Stimulated activated CD4-positive, alpha-beta T cell treated with anti-CD3 and anti-CD28 coated beads, Interleukin-4, amount 100 ng/mL, for 24 hours (primary cell): ENCODE results near the gene LSMEM2.
"Not testable (repeated sequence)": the region's sequence is repeated elsewhere in the genome, so short reads cannot be mapped to it uniquely, and the experiment has no call there.

Source experiments
- DNase-seq: peaks from one replicate; pipeline ENCODE4 v3.0.0-alpha.2; 2020

Gene LSMEM2

GRCh38 chr3:50266017-50266416, 12.9 kb upstream of the LSMEM2 start:
- no peak for DNase-seq

DNA sequence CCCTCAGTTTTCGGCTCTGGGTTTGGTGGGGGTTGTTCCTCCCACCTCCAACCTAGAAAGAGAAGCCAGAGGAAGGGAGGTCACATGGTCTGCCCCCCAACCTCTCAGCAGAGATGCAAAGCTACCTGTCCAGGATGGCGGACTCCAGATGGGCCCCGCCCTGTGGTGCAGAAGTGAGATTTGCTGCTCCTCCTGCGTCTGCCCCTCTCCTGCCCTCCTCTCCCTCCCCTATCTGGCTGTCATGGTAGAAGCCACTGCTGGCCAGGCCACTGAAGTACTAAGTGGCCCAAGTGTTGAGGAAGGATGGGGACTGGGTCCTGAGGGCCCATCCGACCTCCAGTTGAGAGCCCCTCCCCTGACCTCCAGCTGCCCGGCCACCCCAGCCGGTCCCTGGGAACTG, 12.1 kb upstream of the LSMEM2 start:
- no peak for DNase-seq

GRCh38 chr3:50267280-50267913, 11.5 kb upstream of the LSMEM2 start:
- DNase-seq, result no peak

DNA sequence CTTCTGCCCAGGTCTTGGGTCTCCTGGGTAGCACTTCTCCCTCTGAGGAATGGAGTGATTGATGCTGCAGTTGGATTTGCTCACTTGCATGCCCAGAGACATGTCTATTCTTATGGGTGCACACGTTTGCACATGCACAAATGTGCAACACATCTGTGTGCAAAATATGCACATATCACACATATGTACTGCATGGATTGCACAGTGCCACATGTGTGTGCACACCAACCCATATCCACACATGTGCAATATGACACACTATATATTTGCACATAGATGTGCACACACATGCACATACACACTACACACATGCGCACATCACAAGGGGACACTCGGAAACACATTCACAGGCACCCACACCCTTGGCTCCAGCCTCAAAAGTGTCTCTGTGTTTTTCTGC, 10.6 kb upstream of the LSMEM2 start:
- no peak for DNase-seq

DNA sequence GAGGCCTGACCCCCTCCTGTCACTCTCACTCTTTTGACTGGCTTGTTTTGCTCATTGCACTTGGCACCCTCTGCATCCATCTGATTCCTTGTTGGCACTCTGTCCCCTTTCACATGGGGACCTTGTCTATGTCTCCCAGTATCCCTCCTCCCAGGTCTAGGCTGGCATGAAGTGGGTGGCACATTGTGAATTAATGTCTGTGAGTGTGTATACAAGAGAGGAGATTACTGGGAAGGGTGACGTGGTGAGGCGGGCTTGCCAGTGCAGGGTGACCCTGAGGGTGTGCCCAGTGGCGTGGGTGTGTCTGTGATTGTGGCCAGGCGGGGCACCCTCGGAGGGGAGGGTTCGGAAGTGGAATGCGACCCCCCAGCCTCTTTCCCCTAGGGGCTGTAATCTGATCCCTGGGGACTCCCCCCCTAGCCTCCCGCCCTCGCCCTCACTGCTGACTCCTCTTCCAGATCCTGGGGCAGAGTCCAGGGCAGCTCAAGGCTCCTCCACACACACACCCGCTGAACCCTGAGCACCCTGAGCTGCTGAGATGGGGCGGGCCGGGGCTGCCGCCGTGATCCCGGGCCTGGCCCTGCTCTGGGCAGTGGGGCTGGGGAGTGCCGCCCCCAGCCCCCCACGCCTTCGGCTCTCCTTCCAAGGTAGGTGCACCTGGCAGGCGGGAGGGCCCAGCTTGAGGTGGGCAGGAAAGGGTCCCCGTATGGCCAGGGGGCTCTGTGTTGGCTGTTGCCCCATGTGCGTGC, 10.0 kb upstream of the LSMEM2 start, which contains the start of gene SEMA3B:
Gene SEMA3B (plus strand): TSS at position 445 of the 749 bp plus-strand sequence. CDS start 94 bp downstream, at position 539.
- DNase-seq, result no peak

- no peak for DNase-seq
These were observed 9.4 kb upstream of the LSMEM2 start for GRCh38 chr3:50269460-50269859.

- DNase-seq, result no peak
These were observed 8.9 kb upstream of the LSMEM2 start for GRCh38 chr3:50269977-50270413.

DNA sequence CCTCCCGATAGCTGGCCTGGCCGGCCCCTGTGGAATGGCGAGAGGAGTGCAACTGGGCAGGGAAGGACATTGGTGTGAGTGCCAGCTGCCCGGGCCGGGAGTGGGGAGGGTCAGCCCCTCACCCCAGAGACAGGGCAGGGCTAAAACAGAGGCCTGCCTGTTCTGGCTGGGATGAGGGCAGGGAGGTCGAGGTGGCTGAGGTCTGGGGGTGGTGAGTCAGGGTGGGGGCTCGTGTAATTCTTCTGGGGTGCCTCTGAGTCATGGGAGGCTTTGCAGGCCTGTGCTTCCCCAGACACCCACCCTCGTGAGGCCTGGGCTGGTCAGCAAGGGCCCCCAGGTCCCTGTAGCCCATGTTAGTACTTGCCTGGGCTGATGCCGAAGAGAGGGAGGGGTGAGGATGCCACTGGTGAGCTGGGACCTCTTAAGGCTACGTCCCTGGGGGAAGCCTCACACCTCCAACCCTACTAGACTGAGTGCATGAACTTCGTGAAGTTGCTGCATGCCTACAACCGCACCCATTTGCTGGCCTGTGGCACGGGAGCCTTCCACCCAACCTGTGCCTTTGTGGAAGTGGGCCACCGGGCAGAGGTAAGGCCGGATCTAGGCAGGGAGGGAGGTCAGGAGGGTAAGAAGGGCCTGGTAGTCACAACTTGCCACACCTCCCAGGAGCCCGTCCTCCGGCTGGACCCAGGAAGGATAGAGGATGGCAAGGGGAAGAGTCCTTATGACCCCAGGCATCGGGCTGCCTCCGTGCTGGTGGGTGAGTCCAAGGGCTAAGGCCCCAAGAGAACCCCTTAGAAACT, 8.3 kb upstream of the LSMEM2 start:
- DNase-seq, result no peak

- DNase-seq, result no peak
These were observed 7.5 kb upstream of the LSMEM2 start for GRCh38 chr3:50271314-50271936.

GRCh38 chr3:50272538-50272910, 6.4 kb upstream of the LSMEM2 start:
- DNase-seq, result not testable (repeated sequence)

GRCh38 chr3:50272911-50273688, 5.8 kb upstream of the LSMEM2 start:
- peak; percentile 91 for DNase-seq

- no peak for DNase-seq
These were observed 5.2 kb upstream of the LSMEM2 start for GRCh38 chr3:50273689-50274065.

GRCh38 chr3:50274371-50275104, 4.3 kb upstream of the LSMEM2 start:
- peak; percentile 77 for DNase-seq

- DNase-seq, result no peak
These were observed 3.5 kb upstream of the LSMEM2 start for GRCh38 chr3:50275141-50275995.

DNA sequence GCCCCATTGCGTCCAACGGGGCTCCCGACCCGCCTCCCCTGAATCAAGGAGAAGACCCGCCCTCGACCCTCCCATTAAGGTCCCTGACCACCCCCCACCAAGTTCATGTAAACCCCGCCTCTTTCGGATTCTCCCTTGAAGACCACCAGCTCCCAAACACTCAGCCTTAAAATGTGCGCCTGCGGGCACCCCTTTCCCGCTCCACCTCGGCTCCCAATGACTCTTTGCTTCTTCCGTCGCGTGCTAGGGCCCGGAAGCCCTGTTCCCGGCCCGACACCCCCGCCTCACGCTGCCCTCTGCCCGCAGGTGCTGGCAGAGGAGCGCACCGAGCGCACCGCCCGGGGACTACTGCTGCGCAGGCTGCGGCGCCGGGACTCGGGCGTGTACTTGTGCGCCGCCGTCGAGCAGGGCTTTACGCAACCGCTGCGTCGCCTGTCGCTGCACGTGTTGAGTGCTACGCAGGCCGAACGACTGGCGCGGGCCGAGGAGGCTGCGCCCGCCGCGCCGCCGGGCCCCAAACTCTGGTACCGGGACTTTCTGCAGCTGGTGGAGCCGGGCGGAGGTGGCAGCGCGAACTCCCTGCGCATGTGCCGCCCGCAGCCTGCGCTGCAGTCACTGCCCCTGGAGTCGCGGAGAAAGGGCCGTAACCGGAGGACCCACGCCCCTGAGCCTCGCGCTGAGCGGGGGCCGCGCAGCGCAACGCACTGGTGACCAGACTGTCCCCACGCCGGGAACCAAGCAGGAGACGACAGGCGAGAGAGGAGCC, 2.7 kb upstream of the LSMEM2 start:
- DNase-seq, result peak; percentile 24

GRCh38 chr3:50276762-50277101, 2.2 kb upstream of the LSMEM2 start:
- no peak for DNase-seq

- no peak for DNase-seq
These were observed 586 bp upstream of the LSMEM2 start for GRCh38 chr3:50278123-50278879.

GRCh38 chr3:50279255-50280016, 549 bp downstream of the LSMEM2 start:
- DNase-seq, result no peak
